Activated CD4-positive, alpha-beta T cell treated with anti-CD3 and anti-CD28 coated beads for 36 hours (primary cell): ENCODE results near the gene P2RX4. TPM values are rescaled to one million over a fixed set of nuclear protein-coding genes. Genes with fewer than 3 reads are reported as not detected.
"Not testable (repeated sequence)": the region's sequence is repeated elsewhere in the genome, so short reads cannot be mapped to it uniquely, and the experiment has no call there.

ENCODE experiments used
- ATAC-seq: fragments of 200-7000 bp; cut with Tn5 transposase; one replicate; pipeline ENCODE4 v1.10.0; 2021; ENCODE audit warnings: mild to moderate bottlenecking, moderate library complexity
- CTCF ChIA-PET: fragments of 350-600 bp; sonication (Branson Sonifier 250); formaldehyde crosslinking; loops from one replicate; lab custom pipeline; 2021; ENCODE audit warnings: antibody characterized with exemption; lab: Charles Lee
- POLR2A ChIA-PET: fragments of 350-600 bp; sonication (Branson Sonifier 250); formaldehyde crosslinking; loops from one replicate; lab custom pipeline; 2021; ENCODE audit warnings: antibody characterized with exemption, inconsistent platforms; lab: Charles Lee
- DNase-seq: peaks from one replicate; pipeline ENCODE4 v3.0.0-alpha.2; 2020
- H3K27ac Mint-ChIP-seq: one replicate; pipeline ENCODE4 v1.8.0; 2021; ENCODE audit warnings: mixed read lengths
- H3K27me3 Mint-ChIP-seq: one replicate; pipeline ENCODE4 v1.8.0; 2021; ENCODE audit warnings: mixed read lengths
- H3K36me3 Mint-ChIP-seq: one replicate; pipeline ENCODE4 v1.8.0; 2021; ENCODE audit warnings: low read depth, mixed read lengths
- H3K4me1 Mint-ChIP-seq: one replicate; pipeline ENCODE4 v1.8.0; 2021; ENCODE audit warnings: mixed read lengths
- H3K4me3 Mint-ChIP-seq: one replicate; pipeline ENCODE4 v1.8.0; 2021; ENCODE audit warnings: mild to moderate bottlenecking, moderate library complexity, mixed read lengths
- H3K9me3 Mint-ChIP-seq: one replicate; pipeline ENCODE4 v1.8.0; 2021; ENCODE audit warnings: low read depth, mixed read lengths
- intact Hi-C, 2 experiments: fragments of 100-400 bp; cut with DNase I in 1 of 2; cut with micrococcal nuclease in 1 of 2; formaldehyde crosslinking; loops; one replicate each; pipeline versions ENCODE4 v1.14.2 to v1.15.1; 2022 to 2024; cut with DNase I, micrococcal nuclease
- total RNA-seq, 2 experiments: library from RNA; stranded (reverse); gene quantifications; one replicate each; pipeline ENCODE4 v1.2.3, GENCODE V29; 2021

P2RX4 gene
- 10 to 100 TPM; 21.2 to 21.6 TPM for total RNA-seq

- ATAC-seq, result peak; percentile 79
- H3K9me3 Mint-ChIP-seq, result no peaks in the 10 kb centered on the region
- H3K27me3 Mint-ChIP-seq, result no peaks in the 10 kb centered on the region
Measured at GRCh38 chr12:121209624-121210572, at the start of gene P2RX4. Gene P2RX4, plus strand, starts transcription at chr12:121210129. Its CDS starts 36 bp downstream, at chr12:121210165.

GRCh38 chr12:121162384-121162783 is 47.5 kb upstream of the P2RX4 start:
- POLR2A ChIA-PET, result no interaction called here
- Mint-ChIP-seq H3K36me3 (peaks cover 20% of the 10 kb centered on the region), H3K4me3 (no peak overlapping the region), H3K4me1 (no peaks in the 10 kb centered on the region), H3K27me3 (no peaks in the 10 kb centered on the region), H3K9me3 (peaks cover 9% of the 10 kb centered on the region), H3K27ac (no peak overlapping the region)
- intact Hi-C loops, result no loop called here
- no peak for ATAC-seq
- DNase-seq, result no peak
- CTCF ChIA-PET, result no interaction called here

More at GRCh38 chr12:121209624-121210572, at the start of gene P2RX4:
- ChIA-PET POLR2A (no interaction called here), CTCF (interaction anchor here (0.7 kb wide), 1 partner anchor 21 kb away, joined by 3 read pairs; no protein-coding TSS in a partner anchor)
- peak; percentile 93 for DNase-seq
- Mint-ChIP-seq H3K36me3 (peaks cover 11% of the 10 kb centered on the region), H3K4me3 (peak within 1 kb of the TSS; percentile 79), H3K4me1 (peaks cover 31% of the 10 kb centered on the region), H3K27ac (peak within 1 kb of the TSS; percentile 89)
- intact Hi-C loops, result loop anchor here (1.0 to 5.0 kb wide), 7 partner anchors 81 to 523 kb away; partner anchors contain the start of genes C12orf43 (in 1 of the 2), CAMKK2 (in 1 of the 2), MLEC (in 1 of the 2) and OASL (in 1 of the 2)

GRCh38 chr12:121162985-121163384 is 46.9 kb upstream of the P2RX4 start:
- H3K4me1 Mint-ChIP-seq, result no peaks in the 10 kb centered on the region
- no peak overlapping the region for H3K4me3 Mint-ChIP-seq
- intact Hi-C loops, result no loop called here
- H3K27me3 Mint-ChIP-seq, result no peaks in the 10 kb centered on the region
- peaks cover 19% of the 10 kb centered on the region for H3K36me3 Mint-ChIP-seq
- no peak for DNase-seq
- ChIA-PET CTCF (interaction anchor here (0.6 kb wide), 1 partner anchor 295 kb away, joined by 3 read pairs; no protein-coding TSS in a partner anchor), POLR2A (no interaction called here)
- no peak for ATAC-seq
- H3K27ac Mint-ChIP-seq, result no peak overlapping the region
- peaks cover 8% of the 10 kb centered on the region for H3K9me3 Mint-ChIP-seq

GRCh38 chr12:121164839-121165238 is 45.1 kb upstream of the P2RX4 start:
- H3K27me3 Mint-ChIP-seq, DNase-seq, H3K9me3 Mint-ChIP-seq, intact Hi-C loops, CTCF ChIA-PET, ATAC-seq, H3K4me3 Mint-ChIP-seq, POLR2A ChIA-PET, H3K4me1 Mint-ChIP-seq, H3K27ac Mint-ChIP-seq: not testable (repeated sequence)
- peaks cover 10% of the 10 kb centered on the region for H3K36me3 Mint-ChIP-seq

- no peaks in the 10 kb centered on the region for H3K9me3 Mint-ChIP-seq
- H3K4me3 Mint-ChIP-seq, result no peak overlapping the region
- CTCF ChIA-PET, result no interaction called here
Measured at GRCh38 chr12:121165316-121165715, 44.6 kb upstream of the P2RX4 start.

GRCh38 chr12:121166356-121166755 is 43.6 kb upstream of the P2RX4 start:
- Mint-ChIP-seq H3K36me3 (peaks cover 13% of the 10 kb centered on the region), H3K27me3 (no peaks in the 10 kb centered on the region), H3K27ac (no peak overlapping the region), H3K9me3 (no peaks in the 10 kb centered on the region), H3K4me1 (no peaks in the 10 kb centered on the region), H3K4me3 (no peak overlapping the region)
- ChIA-PET POLR2A (no interaction called here), CTCF (no interaction called here)
- intact Hi-C loops, result no loop called here
- ATAC-seq (no peak), DNase-seq (no peak)

More at GRCh38 chr12:121165316-121165715, 44.6 kb upstream of the P2RX4 start:
- intact Hi-C loops, result no loop called here
- no peak for DNase-seq
- H3K36me3 Mint-ChIP-seq, result peaks cover 10% of the 10 kb centered on the region
- H3K27ac Mint-ChIP-seq, result no peak overlapping the region
- POLR2A ChIA-PET, result no interaction called here
- no peak for ATAC-seq
- no peaks in the 10 kb centered on the region for H3K27me3 Mint-ChIP-seq
- no peaks in the 10 kb centered on the region for H3K4me1 Mint-ChIP-seq

GRCh38 chr12:121167232-121167820 is 42.6 kb upstream of the P2RX4 start:
- Mint-ChIP-seq H3K4me1 (no peaks in the 10 kb centered on the region), H3K27me3 (no peaks in the 10 kb centered on the region), H3K9me3 (no peaks in the 10 kb centered on the region), H3K36me3 (peaks cover 13% of the 10 kb centered on the region), H3K27ac (no peak overlapping the region), H3K4me3 (no peak overlapping the region)
- intact Hi-C loops, result no loop called here
- POLR2A ChIA-PET, result no interaction called here
- CTCF ChIA-PET, result no interaction called here
- ATAC-seq, result no peak
- DNase-seq, result no peak

GRCh38 chr12:121167951-121168350 is 42.0 kb upstream of the P2RX4 start:
- no peak overlapping the region for H3K4me3 Mint-ChIP-seq
- no peaks in the 10 kb centered on the region for H3K4me1 Mint-ChIP-seq
- ChIA-PET POLR2A (no interaction called here), CTCF (no interaction called here)
- no peak for DNase-seq
- no peak for ATAC-seq
- H3K27ac Mint-ChIP-seq, result no peak overlapping the region
- peaks cover 13% of the 10 kb centered on the region for H3K36me3 Mint-ChIP-seq
- no peaks in the 10 kb centered on the region for H3K9me3 Mint-ChIP-seq
- H3K27me3 Mint-ChIP-seq, result no peaks in the 10 kb centered on the region
- intact Hi-C loops, result no loop called here

GRCh38 chr12:121170151-121170550 is 39.8 kb upstream of the P2RX4 start:
- ATAC-seq, result no peak
- POLR2A ChIA-PET, result no interaction called here
- Mint-ChIP-seq H3K36me3 (peaks cover 9% of the 10 kb centered on the region), H3K4me1 (no peaks in the 10 kb centered on the region), H3K4me3 (no peak overlapping the region), H3K27ac (no peak overlapping the region), H3K27me3 (no peaks in the 10 kb centered on the region), H3K9me3 (no peaks in the 10 kb centered on the region)
- intact Hi-C loops, result no loop called here
- CTCF ChIA-PET, result no interaction called here
- no peak for DNase-seq

- H3K27ac Mint-ChIP-seq, result no peak overlapping the region
- intact Hi-C loops, result no loop called here
- no peak overlapping the region for H3K4me3 Mint-ChIP-seq
- H3K9me3 Mint-ChIP-seq, result no peaks in the 10 kb centered on the region
- H3K27me3 Mint-ChIP-seq, result no peaks in the 10 kb centered on the region
- peak; percentile 14 for DNase-seq
- POLR2A ChIA-PET, result no interaction called here
- peaks cover 7% of the 10 kb centered on the region for H3K36me3 Mint-ChIP-seq
- ATAC-seq, result peak; percentile 65
- no peaks in the 10 kb centered on the region for H3K4me1 Mint-ChIP-seq
- CTCF ChIA-PET, result no interaction called here
Measured at GRCh38 chr12:121170611-121171260, 39.2 kb upstream of the P2RX4 start.

- intact Hi-C loops, result no loop called here
- POLR2A ChIA-PET, result no interaction called here
- DNase-seq (no peak), ATAC-seq (no peak)
- H3K9me3 Mint-ChIP-seq, result no peaks in the 10 kb centered on the region
- H3K27me3 Mint-ChIP-seq, result no peaks in the 10 kb centered on the region
- H3K4me3 Mint-ChIP-seq, result no peak overlapping the region
- peaks cover 3% of the 10 kb centered on the region for H3K36me3 Mint-ChIP-seq
- no peaks in the 10 kb centered on the region for H3K4me1 Mint-ChIP-seq
- CTCF ChIA-PET, result interaction anchor here (0.6 kb wide), 1 partner anchor 806 kb away, joined by 3 read pairs; no protein-coding TSS in a partner anchor
- H3K27ac Mint-ChIP-seq, result no peak overlapping the region
Measured at GRCh38 chr12:121172145-121172544, 37.8 kb upstream of the P2RX4 start.
